WERI-Rb-1 (cell line): ENCODE measurements around the gene GJD2.
A peak's percentile ranks its signal among the peaks of the same experiment; 100 is the strongest.

Experiments used
- DNase-seq: peaks from one replicate; pipeline ENCODE4 v3.0.0-alpha.2; 2020
- H3K27ac ChIP-seq: fragments of 250-450 bp; sonication (Bioruptor Pico); 2 replicates; pipeline ENCODE4 v1.5.1; 2020; ENCODE audit warnings: mild to moderate bottlenecking, moderate library complexity
- H3K27me3 ChIP-seq: fragments of 250-450 bp; sonication (Bioruptor Pico); 2 replicates; pipeline ENCODE4 v1.5.1; 2021; ENCODE audit warnings: mild to moderate bottlenecking, low read depth, moderate library complexity; ENCODE audit not compliant: insufficient read depth, severe bottlenecking
- H3K36me3 ChIP-seq: fragments of 250-450 bp; sonication (Bioruptor Pico); 2 replicates; pipeline ENCODE4 v1.5.1; 2020; ENCODE audit warnings: mild to moderate bottlenecking, moderate library complexity
- H3K4me3 ChIP-seq: 2 replicates; pipeline ENCODE4 v1.5.1; 2011; ENCODE audit warnings: low read depth, mild to moderate bottlenecking, control low read depth, low read length
- H3K9me3 ChIP-seq: fragments of 250-450 bp; sonication (Bioruptor Pico); 2 replicates; pipeline ENCODE4 v1.5.1; 2021; ENCODE audit warnings: mild to moderate bottlenecking, moderate library complexity; ENCODE audit not compliant: severe bottlenecking
- TF ChIP-seq, protein P1 (sequence below): IDR thresholded peaks from 2 replicates; pipeline ENCODE4 v1.5.1; 2011; ENCODE audit warnings: low read depth, mild to moderate bottlenecking, control low read depth, inconsistent platforms, low read length

The GJD2 gene

DNA sequence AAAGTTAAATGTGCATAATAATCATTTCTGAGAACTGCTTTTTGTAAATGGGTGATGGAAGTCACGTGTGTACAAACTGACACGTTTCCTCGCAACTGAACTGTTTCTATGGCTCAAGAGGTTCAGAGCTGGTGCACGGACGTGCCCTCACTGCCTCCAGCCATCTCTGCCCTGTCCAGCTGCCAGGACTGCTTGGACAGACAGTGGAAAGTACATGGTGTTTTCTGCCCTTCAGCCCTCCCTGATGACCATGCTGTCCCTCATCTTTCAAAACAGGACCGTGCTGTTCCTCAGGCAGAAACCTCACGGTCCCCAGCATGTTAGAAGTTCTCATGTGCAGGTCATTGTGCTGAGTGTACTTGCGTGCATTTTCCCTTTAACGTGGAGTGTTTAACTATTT lies 38.7 kb downstream of the GJD2 start:
- Histone ChIP-seq H3K9me3 (no peaks in the 10 kb centered on the region), H3K27me3 (no peaks in the 10 kb centered on the region), H3K4me3 (no peak overlapping the region), H3K36me3 (no peaks in the 10 kb centered on the region), H3K27ac (no peak overlapping the region)
- DNase-seq: no peak
- TF ChIP-seq, protein P1, sequence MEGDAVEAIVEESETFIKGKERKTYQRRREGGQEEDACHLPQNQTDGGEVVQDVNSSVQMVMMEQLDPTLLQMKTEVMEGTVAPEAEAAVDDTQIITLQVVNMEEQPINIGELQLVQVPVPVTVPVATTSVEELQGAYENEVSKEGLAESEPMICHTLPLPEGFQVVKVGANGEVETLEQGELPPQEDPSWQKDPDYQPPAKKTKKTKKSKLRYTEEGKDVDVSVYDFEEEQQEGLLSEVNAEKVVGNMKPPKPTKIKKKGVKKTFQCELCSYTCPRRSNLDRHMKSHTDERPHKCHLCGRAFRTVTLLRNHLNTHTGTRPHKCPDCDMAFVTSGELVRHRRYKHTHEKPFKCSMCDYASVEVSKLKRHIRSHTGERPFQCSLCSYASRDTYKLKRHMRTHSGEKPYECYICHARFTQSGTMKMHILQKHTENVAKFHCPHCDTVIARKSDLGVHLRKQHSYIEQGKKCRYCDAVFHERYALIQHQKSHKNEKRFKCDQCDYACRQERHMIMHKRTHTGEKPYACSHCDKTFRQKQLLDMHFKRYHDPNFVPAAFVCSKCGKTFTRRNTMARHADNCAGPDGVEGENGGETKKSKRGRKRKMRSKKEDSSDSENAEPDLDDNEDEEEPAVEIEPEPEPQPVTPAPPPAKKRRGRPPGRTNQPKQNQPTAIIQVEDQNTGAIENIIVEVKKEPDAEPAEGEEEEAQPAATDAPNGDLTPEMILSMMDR: no peak

DNA sequence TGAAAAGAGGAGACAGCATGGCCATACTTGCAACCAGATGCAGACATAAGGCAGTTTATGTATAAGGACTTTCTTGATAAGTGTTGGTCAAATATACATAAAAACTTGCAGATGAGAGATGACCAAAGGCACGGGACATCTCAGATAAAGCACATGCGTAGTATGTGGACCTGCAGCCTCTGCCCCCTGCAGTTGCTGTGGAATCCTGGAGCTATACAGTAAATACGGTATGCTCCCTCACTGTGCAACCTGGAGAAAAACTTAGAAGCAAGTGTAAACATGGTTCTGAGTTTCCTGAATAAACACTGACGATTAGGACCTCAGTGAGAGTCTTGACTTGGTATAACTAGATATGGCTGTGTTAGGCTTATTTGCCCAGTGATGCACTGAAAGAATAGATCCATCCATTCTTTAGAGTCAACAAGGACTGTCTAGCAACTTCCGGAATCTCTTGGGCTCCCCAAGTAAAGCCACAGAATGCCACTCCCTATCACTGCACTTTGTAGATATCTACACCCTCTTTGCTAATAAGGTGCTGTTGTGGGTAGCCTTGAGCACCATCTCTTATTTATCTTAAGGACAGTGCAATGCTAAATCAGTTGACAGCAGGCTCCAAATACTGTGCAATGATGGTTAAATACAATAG lies 40.2 kb downstream of the GJD2 start:
- DNase-seq: no peak

DNA sequence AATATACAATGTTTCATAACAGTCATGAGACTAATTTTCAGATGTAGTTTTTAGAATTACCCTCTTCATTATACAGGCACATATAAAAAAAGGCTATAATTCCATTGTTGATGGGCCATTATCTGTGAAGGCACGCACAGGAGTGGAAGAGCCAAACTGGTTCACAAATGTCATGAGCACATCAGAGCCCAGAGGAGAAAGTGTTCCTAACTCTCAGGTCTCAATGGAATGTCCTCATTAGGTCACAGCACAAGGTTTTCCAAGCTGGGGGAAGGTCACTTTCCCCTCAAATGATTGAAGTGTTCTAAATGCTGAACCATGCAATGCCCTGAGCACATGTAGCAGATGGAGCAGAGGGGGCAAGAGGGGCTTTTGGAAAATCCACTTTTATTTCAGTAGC lies 41.2 kb downstream of the GJD2 start:
- Histone ChIP-seq H3K27me3 (no peaks in the 10 kb centered on the region), H3K27ac (no peak overlapping the region), H3K4me3 (no peak overlapping the region), H3K36me3 (no peaks in the 10 kb centered on the region), H3K9me3 (no peaks in the 10 kb centered on the region)
- TF ChIP-seq, protein P1: no peak
- DNase-seq: no peak

More for the DNA sequence above, 40.2 kb downstream of the GJD2 start:
- Histone ChIP-seq H3K27me3 (no peaks in the 10 kb centered on the region), H3K9me3 (no peaks in the 10 kb centered on the region), H3K27ac (no peak overlapping the region), H3K4me3 (no peak overlapping the region), H3K36me3 (no peaks in the 10 kb centered on the region)
- TF ChIP-seq, protein P1: no peak

DNA sequence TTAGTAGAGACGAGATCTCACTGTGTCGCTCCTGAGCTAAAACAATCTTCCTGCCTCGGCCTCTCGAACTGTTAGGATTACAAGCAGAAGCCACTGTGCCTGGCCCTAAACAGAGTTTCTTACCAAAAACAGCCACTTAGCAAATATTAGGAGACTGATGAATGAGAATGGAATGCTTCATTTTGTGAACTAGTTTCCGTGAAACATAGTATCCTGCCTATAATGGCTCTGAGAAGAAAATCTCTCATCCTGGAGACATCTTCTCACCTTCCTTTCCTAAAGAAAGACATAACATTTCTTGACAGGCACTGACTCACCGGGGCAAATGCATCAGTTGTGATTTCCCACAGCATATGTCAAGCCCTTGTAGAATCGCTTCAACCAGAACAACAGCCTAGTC lies 44.9 kb downstream of the GJD2 start:
- H3K36me3 ChIP-seq: no peaks in the 10 kb centered on the region
- TF ChIP-seq, protein P1: no peak
- no peaks in the 10 kb centered on the region for H3K27me3 ChIP-seq
- H3K4me3 ChIP-seq: no peak overlapping the region
- no peak for DNase-seq
- no peak overlapping the region for H3K27ac ChIP-seq
- no peaks in the 10 kb centered on the region for H3K9me3 ChIP-seq

DNA sequence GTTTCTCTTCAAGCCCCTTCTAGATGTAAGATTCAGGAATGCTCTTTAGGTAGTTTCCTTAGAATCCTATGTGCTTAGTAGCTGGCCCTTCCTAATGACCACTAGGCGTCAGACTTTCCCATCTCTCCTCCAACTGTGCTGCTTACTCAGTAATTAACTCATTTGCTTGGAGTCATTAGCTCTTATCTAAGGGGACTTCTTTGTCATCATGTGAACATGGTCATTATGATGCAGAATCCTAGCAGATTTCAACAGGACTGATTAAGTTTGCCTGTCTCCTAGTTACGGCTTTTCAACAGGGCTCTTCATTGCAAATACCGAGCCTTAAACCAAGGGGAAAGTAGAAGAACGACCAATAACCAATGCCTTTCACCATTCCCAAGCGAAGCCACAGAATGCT lies 46.4 kb downstream of the GJD2 start:
- Histone ChIP-seq H3K27me3 (no peaks in the 10 kb centered on the region), H3K27ac (no peak overlapping the region), H3K9me3 (no peaks in the 10 kb centered on the region), H3K4me3 (no peak overlapping the region), H3K36me3 (no peaks in the 10 kb centered on the region)
- peak; percentile 17 for DNase-seq
- TF ChIP-seq, protein P1: peak; percentile 81

DNA sequence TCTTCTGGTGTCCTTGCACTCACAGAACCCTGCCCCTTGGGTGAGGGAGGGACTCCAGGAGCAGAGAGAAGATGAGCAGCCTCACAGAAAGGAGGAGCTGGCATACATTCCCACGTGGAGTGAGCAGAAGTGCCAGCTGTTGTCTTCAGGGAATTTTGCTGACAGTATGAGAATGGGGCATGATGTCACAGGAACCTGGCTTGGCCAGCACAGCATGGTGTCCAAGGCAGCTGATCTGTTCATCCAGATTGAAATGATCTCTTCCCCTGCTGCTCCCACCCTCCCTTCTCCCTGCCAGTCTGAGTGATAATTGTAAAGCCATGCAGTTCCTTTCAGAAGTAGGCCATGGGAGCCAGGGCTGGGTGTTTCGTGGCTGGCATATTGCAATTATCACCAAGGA lies 53.3 kb downstream of the GJD2 start:
- H3K9me3 ChIP-seq: no peaks in the 10 kb centered on the region
- H3K36me3 ChIP-seq: no peaks in the 10 kb centered on the region
- TF ChIP-seq, protein P1: no peak
- DNase-seq: peak; percentile 38
- no peak overlapping the region for H3K27ac ChIP-seq
- no peaks in the 10 kb centered on the region for H3K27me3 ChIP-seq
- H3K4me3 ChIP-seq: no peak overlapping the region
